Endothelial cell of umbilical vein (primary cell): ENCODE results near the gene PRR9. TPM values are rescaled to one million over a fixed set of nuclear protein-coding genes. Genes with fewer than 3 reads are reported as not detected.

ENCODE experiments used
- BruUV-seq: library from RNA; stranded (reverse); fragments of 400-500 nt; replicated peaks from 2 replicates; lab custom pipeline; 2021; lab: Mats Ljungman, UMichigan
- CTCF ChIA-PET: fragments of 300-600, 350-600 bp; sonication (Branson Sonifier 250); formaldehyde crosslinking; loops from one replicate; lab custom pipeline; 2021; ENCODE audit warnings: antibody characterized with exemption, inconsistent platforms; lab: Charles Lee
- POLR2A ChIA-PET: fragments of 300-600, 350-600 bp; sonication (Branson Sonifier 250); formaldehyde crosslinking; loops from one replicate; lab custom pipeline; 2021; ENCODE audit warnings: antibody characterized with exemption, inconsistent platforms; lab: Charles Lee
- DNase-seq: peaks from one replicate; pipeline ENCODE4 v3.0.0-alpha.2; 2011; ENCODE audit warnings: low read depth, low spot score
- FAIRE-seq: peaks from 2 replicates; lab custom pipeline; 2011; peaks lifted over from hg19 to GRCh38; lab: Jason Lieb, UNC
- H2AFZ ChIP-seq: 2 replicates; pipeline ENCODE4 v1.6.0; 2012; ENCODE audit warnings: low read depth, low read length, control low read depth, inconsistent platforms
- H3K27ac ChIP-seq: 2 replicates; pipeline ENCODE4 v1.5.1; 2011; ENCODE audit warnings: low read depth, mild to moderate bottlenecking, control low read depth, low read length, moderate library complexity; ENCODE audit not compliant: insufficient read depth
- H3K27me3 ChIP-seq, 2 experiments: 2 replicates each; pipeline versions ENCODE4 v1.6.0 to v1.6.1; 2011; ENCODE audit warnings: low read length in 2 of 2, mixed read lengths in 1 of 2; ENCODE audit not compliant: control insufficient read depth in 2 of 2, insufficient read depth in 2 of 2
- H3K36me3 ChIP-seq, 2 experiments: 2 replicates in 1 of 2; 3 replicates in 1 of 2; pipeline ENCODE4 v1.5.1; 2011; ENCODE audit warnings: low read length in 2 of 2, mild to moderate bottlenecking in 1 of 2, moderate library complexity in 1 of 2; ENCODE audit not compliant: control insufficient read depth in 2 of 2, insufficient read depth in 2 of 2; ENCODE audit errors: extremely low read depth in 1 of 2
- H3K4me1 ChIP-seq: 3 replicates; pipeline ENCODE4 v1.5.1; 2011; ENCODE audit warnings: mild to moderate bottlenecking, low read length; ENCODE audit not compliant: control insufficient read depth, insufficient read depth; ENCODE audit errors: extremely low read depth
- H3K4me2 ChIP-seq: 2 replicates; pipeline ENCODE4 v1.6.1; 2011; ENCODE audit warnings: low read length, control low read depth, mixed read lengths; ENCODE audit not compliant: insufficient read depth
- H3K4me3 ChIP-seq, 3 experiments: fragments of 200-600 bp in 1 of 3; sonication (generic), shearing (Covaris generic) in 1 of 3; replicated peaks in 1 of 3; 2 replicates each; pipeline ENCODE4 v1.5.1; 2011 to 2016; ENCODE audit warnings: control low read depth in 3 of 3, low read length in 3 of 3, mild to moderate bottlenecking in 2 of 3, inconsistent platforms in 1 of 3, low read depth in 1 of 3, moderate library complexity in 1 of 3; ENCODE audit not compliant: insufficient read depth in 1 of 3
- H3K79me2 ChIP-seq: 2 replicates; pipeline ENCODE4 v1.6.0; 2012; ENCODE audit warnings: low read length, inconsistent platforms; ENCODE audit not compliant: control insufficient read depth, insufficient read depth
- H3K9ac ChIP-seq: replicated peaks from 2 replicates; pipeline ENCODE3; 2011; ENCODE audit warnings: low read length, control low read depth; ENCODE audit not compliant: insufficient read depth; ENCODE audit errors: extremely low read depth
- H3K9me1 ChIP-seq: replicated peaks from 3 replicates; pipeline ENCODE4 v1.6.0; 2011; ENCODE audit warnings: mild to moderate bottlenecking, low read length; ENCODE audit not compliant: control insufficient read depth, insufficient read depth; ENCODE audit errors: extremely low read depth
- H3K9me3 ChIP-seq: replicated peaks from 2 replicates; pipeline ENCODE4 v1.5.1; 2012; ENCODE audit warnings: low read length, inconsistent platforms; ENCODE audit not compliant: control insufficient read depth, insufficient read depth
- H4K20me1 ChIP-seq: replicated peaks from 2 replicates; pipeline ENCODE3; 2011; ENCODE audit warnings: mild to moderate bottlenecking, low read length; ENCODE audit not compliant: control insufficient read depth, insufficient read depth; ENCODE audit errors: extremely low read depth
- EZH2 ChIP-seq: IDR thresholded peaks from 2 replicates; pipeline ENCODE4 v1.6.1; 2012; ENCODE audit warnings: borderline replicate concordance, low read depth, mild to moderate bottlenecking, moderate library complexity, low read length, inconsistent platforms; ENCODE audit not compliant: severe bottlenecking
- FOS ChIP-seq: IDR thresholded peaks from 2 replicates; pipeline ENCODE4 v1.6.1; 2011; ENCODE audit warnings: mild to moderate bottlenecking, low read length, moderate library complexity, borderline replicate concordance; ENCODE audit not compliant: insufficient read depth
- JUN ChIP-seq: IDR thresholded peaks from 2 replicates; pipeline ENCODE4 v1.6.1; 2011; ENCODE audit warnings: borderline replicate concordance, low read depth; ENCODE audit not compliant: insufficient read length, insufficient read depth
- MYC ChIP-seq: IDR thresholded peaks from one replicate; pipeline ENCODE4 v1.6.1; 2011; ENCODE audit warnings: mild to moderate bottlenecking, low read depth, low read length
- POLR2A ChIP-seq: IDR thresholded peaks from 2 replicates; pipeline ENCODE4 v1.6.1; 2012; ENCODE audit warnings: low read depth, mild to moderate bottlenecking, control low read depth, low read length
- POLR2AphosphoS5 ChIP-seq: IDR thresholded peaks from 2 replicates; pipeline ENCODE4 v1.6.1; 2012; ENCODE audit warnings: low read depth, mild to moderate bottlenecking, control low read depth, low read length, moderate library complexity; ENCODE audit not compliant: insufficient read depth
- dilution Hi-C: fragments of 300-500 bp; cut with MboI; formaldehyde crosslinking; loops from one replicate; pipeline ENCODE4 v1.15.0; 2019; ENCODE audit warnings: low sequenced_read_pairs; ENCODE audit not compliant: extremely low pct_ligation_motif_present
- intact Hi-C: fragments of 100-400 bp; cut with micrococcal nuclease; formaldehyde crosslinking; loops from one replicate; pipeline ENCODE4 v1.10.0; 2022
- polyA plus RNA-seq, 4 experiments: library from polyadenylated mRNA; depleted of rRNA in 3 of 4; stranded (reverse) in 3 of 4; unstranded in 1 of 4; fragments of >200 nt; gene quantifications; 2 replicates each; pipeline versions ENCODE4 v1.2.1 to v1.2.3, GENCODE V29; 2011 to 2012; ENCODE audit warnings: missing spikeins in 1 of 4
- total RNA-seq: library from RNA; stranded (reverse); gene quantifications from 2 replicates; pipeline ENCODE4 v1.2.3, GENCODE V29; 2021
- TF ChIP-seq, protein P1 (sequence below), 2 donors: IDR thresholded peaks; 1 replicate in 1 of 2; 2 replicates in 1 of 2; pipeline ENCODE4 v1.5.1; 2011; ENCODE audit warnings: low read length in 2 of 2, mild to moderate bottlenecking in 2 of 2, moderate library complexity in 2 of 2, control low read depth in 1 of 2, inconsistent platforms in 1 of 2, low read depth in 1 of 2; ENCODE audit not compliant: insufficient read depth in 1 of 2; ENCODE audit errors: extremely low read depth in 1 of 2
- TF ChIP-seq, protein P2 (sequence below): IDR thresholded peaks from 2 replicates; pipeline ENCODE4 v1.6.1; 2011; ENCODE audit not compliant: insufficient read depth, insufficient read length

PRR9 gene
- total and polyA plus RNA-seq, 2 donors (not counting 3 experiments of a cell fraction or from before 2014, with no cell fraction given) = not detected

DNA sequence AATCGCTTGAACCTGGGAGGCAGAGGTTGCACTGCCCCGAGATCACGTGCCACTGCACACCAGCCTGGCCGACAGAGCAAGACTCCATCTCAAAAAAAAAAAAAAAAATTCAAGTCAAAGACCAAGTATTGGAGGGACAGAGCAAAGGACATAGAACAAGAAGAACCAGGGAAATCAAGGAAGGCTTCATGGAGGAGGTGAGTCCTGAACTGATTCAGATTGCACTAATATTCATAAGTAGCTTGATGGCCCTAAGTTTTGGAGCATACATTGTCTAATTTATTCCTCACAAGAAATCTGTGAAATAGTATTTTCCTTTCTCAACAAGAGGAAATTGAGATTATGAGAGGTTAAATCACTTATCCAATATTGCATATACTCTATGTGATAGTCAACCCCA lies 3.9 kb upstream of the PRR9 start:
- no peak overlapping the region for H3K27ac ChIP-seq
- DNase-seq (no peak), FAIRE-seq (no peak)
- BruUV-seq = no TSS peak
- H3K4me3 ChIP-seq = no peak overlapping the region
- H3K4me2 ChIP-seq = no peak overlapping the region
- TF ChIP-seq, protein P1, sequence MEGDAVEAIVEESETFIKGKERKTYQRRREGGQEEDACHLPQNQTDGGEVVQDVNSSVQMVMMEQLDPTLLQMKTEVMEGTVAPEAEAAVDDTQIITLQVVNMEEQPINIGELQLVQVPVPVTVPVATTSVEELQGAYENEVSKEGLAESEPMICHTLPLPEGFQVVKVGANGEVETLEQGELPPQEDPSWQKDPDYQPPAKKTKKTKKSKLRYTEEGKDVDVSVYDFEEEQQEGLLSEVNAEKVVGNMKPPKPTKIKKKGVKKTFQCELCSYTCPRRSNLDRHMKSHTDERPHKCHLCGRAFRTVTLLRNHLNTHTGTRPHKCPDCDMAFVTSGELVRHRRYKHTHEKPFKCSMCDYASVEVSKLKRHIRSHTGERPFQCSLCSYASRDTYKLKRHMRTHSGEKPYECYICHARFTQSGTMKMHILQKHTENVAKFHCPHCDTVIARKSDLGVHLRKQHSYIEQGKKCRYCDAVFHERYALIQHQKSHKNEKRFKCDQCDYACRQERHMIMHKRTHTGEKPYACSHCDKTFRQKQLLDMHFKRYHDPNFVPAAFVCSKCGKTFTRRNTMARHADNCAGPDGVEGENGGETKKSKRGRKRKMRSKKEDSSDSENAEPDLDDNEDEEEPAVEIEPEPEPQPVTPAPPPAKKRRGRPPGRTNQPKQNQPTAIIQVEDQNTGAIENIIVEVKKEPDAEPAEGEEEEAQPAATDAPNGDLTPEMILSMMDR (IDR thresholded peaks at IDR 0.05; ENCODE audit: extremely low read depth in 1 of 2, insufficient read depth in 1 of 2, low read depth in 1 of 2, low read length in 2 of 2) = no peak
- TF ChIP-seq POLR2A (no peak), MYC (no peak), POLR2AphosphoS5 (no peak), JUN (no peak), EZH2 (no peak), FOS (no peak)
- TF ChIP-seq, protein P2, sequence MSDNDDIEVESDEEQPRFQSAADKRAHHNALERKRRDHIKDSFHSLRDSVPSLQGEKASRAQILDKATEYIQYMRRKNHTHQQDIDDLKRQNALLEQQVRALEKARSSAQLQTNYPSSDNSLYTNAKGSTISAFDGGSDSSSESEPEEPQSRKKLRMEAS = no peak
- dilution Hi-C loops = no loop called here
- H3K4me1 ChIP-seq = no peaks in the 10 kb centered on the region
- CTCF ChIA-PET = no interaction called here
- no peaks in the 10 kb centered on the region for H3K79me2 ChIP-seq
- POLR2A ChIA-PET = no interaction called here
- H2AFZ ChIP-seq = no peak overlapping the region
- intact Hi-C loops = no loop called here
- no peaks in the 10 kb centered on the region for H3K9me1 ChIP-seq
- H3K36me3 ChIP-seq = no peaks in the 10 kb centered on the region
- peaks cover 2% of the 10 kb centered on the region for H4K20me1 ChIP-seq
- no peak overlapping the region for H3K9ac ChIP-seq
- H3K9me3 ChIP-seq = no peaks in the 10 kb centered on the region
- no peaks in the 10 kb centered on the region for H3K27me3 ChIP-seq
